Fibroblast of lung (primary cell): ENCODE data around the gene WDR37. TPM values are rescaled to one million over a fixed set of nuclear protein-coding genes. Genes with fewer than 3 reads are reported as not detected.

Source experiments
- DNase-seq, 2 donors: peaks; one replicate each; pipeline versions ENCODE4 v3.0.0 to v3.0.0-alpha.2; 2010; ENCODE audit warnings: low read depth in 2 of 2
- H2AFZ ChIP-seq: 2 replicates; pipeline ENCODE4 v1.5.1; 2012; ENCODE audit warnings: low read length, control low read depth, inconsistent platforms
- H3K27ac ChIP-seq: 2 replicates; pipeline ENCODE4 v1.5.1; 2011; ENCODE audit warnings: low read length, control low read depth; ENCODE audit not compliant: insufficient read depth
- H3K27me3 ChIP-seq: 2 replicates; pipeline ENCODE4 v1.5.1; 2011; ENCODE audit warnings: mild to moderate bottlenecking, low read length; ENCODE audit not compliant: control insufficient read depth, insufficient read depth
- H3K36me3 ChIP-seq: 2 replicates; pipeline ENCODE4 v1.5.1; 2011; ENCODE audit warnings: low read length; ENCODE audit not compliant: control insufficient read depth, insufficient read depth
- H3K4me1 ChIP-seq: 2 replicates; pipeline ENCODE4 v1.5.1; 2011; ENCODE audit warnings: low read length; ENCODE audit not compliant: control insufficient read depth, insufficient read depth; ENCODE audit errors: extremely low read depth
- H3K4me2 ChIP-seq: 2 replicates; pipeline ENCODE4 v1.5.1; 2011; ENCODE audit warnings: low read length, control low read depth; ENCODE audit not compliant: insufficient read depth; ENCODE audit errors: extremely low read depth
- H3K4me3 ChIP-seq, 4 experiments: fragments of 200-600 bp in 1 of 4; sonication (generic) in 1 of 4; replicated peaks in 1 of 4; 2 replicates each; pipeline ENCODE4 v1.5.1; 2011 to 2016; ENCODE audit warnings: low read length in 4 of 4, low read depth in 3 of 4, mild to moderate bottlenecking in 3 of 4, control low read depth in 2 of 4, inconsistent platforms in 1 of 4, mixed read lengths in 1 of 4; ENCODE audit not compliant: insufficient read depth in 1 of 4; ENCODE audit errors: control extremely low read depth in 1 of 4
- H3K79me2 ChIP-seq: 2 replicates; pipeline ENCODE4 v1.5.1; 2012; ENCODE audit warnings: mild to moderate bottlenecking, low read length, inconsistent platforms; ENCODE audit not compliant: control insufficient read depth, insufficient read depth
- H3K9ac ChIP-seq: 2 replicates; pipeline ENCODE4 v1.5.1; 2011; ENCODE audit warnings: mild to moderate bottlenecking, low read length, control low read depth; ENCODE audit not compliant: insufficient read depth
- H3K9me3 ChIP-seq: 2 replicates; pipeline ENCODE4 v1.5.1; 2012; ENCODE audit warnings: low read depth, low read length; ENCODE audit not compliant: control insufficient read depth, insufficient read depth
- H4K20me1 ChIP-seq: 2 replicates; pipeline ENCODE4 v1.5.1; 2011; ENCODE audit warnings: low read length; ENCODE audit not compliant: control insufficient read depth, insufficient read depth; ENCODE audit errors: extremely low read depth
- EZH2 ChIP-seq: IDR thresholded peaks from 2 replicates; pipeline ENCODE4 v1.5.1; 2012; ENCODE audit warnings: low read length, control low read depth, mild to moderate bottlenecking; ENCODE audit errors: missing control alignments
- polyA plus RNA-seq, 2 donors: library from polyadenylated mRNA; depleted of rRNA in 1 of 2; stranded (reverse) in 1 of 2; unstranded in 1 of 2; fragments of >200 nt; gene quantifications; 2 replicates each; pipeline ENCODE4 v1.2.1, GENCODE V29; 2011 to 2012; ENCODE audit warnings: missing spikeins in 1 of 2
- total RNA-seq: library from RNA; depleted of rRNA; stranded (reverse); fragments of >200 nt; gene quantifications from 2 replicates; pipeline ENCODE4 v1.2.1, GENCODE V29; 2014
- TF ChIP-seq, protein P1 (sequence below), 2 donors: IDR thresholded peaks in 1 of 2; conservative IDR thresholded peaks in 1 of 2; 1 replicate in 1 of 2; 2 replicates in 1 of 2; pipeline ENCODE4 v1.5.1; 2011 to 2012; ENCODE audit warnings: low read length in 2 of 2, control low read depth in 1 of 2, inconsistent platforms in 1 of 2, low read depth in 1 of 2, mild to moderate bottlenecking in 1 of 2

The WDR37 gene
- total and polyA plus RNA-seq, 2 donors (not counting 1 experiment from before 2014, with no cell fraction given): 13.0 to 15.8 TPM

DNA sequence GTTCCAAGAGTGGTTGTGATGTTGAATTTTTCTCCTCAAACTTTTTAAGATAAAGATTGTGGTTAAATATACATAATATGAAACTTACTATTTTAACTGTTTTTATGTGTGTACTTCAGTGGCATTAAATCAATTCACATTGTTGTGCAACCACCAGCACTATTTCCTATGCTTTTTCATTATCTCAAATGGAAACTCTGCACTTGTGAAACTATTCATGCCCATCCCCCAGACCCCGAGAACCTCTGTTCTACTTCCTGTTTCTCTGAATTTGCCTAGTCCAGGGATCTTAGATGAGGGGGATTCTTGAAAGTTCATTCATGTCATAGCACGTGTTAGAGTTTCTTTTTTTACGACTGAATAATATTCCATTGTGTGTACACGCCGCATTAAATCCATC lies 67.0 kb downstream of the WDR37 start:
- DNase-seq: peak in 1 of 2 donors; percentile 8
- no peak overlapping the region for H2AFZ ChIP-seq
- no peaks in the 10 kb centered on the region for H3K27me3 ChIP-seq
- no peaks in the 10 kb centered on the region for H4K20me1 ChIP-seq
- peaks cover 13% of the 10 kb centered on the region for H3K36me3 ChIP-seq
- TF ChIP-seq EZH2: no peak
- TF ChIP-seq, protein P1, sequence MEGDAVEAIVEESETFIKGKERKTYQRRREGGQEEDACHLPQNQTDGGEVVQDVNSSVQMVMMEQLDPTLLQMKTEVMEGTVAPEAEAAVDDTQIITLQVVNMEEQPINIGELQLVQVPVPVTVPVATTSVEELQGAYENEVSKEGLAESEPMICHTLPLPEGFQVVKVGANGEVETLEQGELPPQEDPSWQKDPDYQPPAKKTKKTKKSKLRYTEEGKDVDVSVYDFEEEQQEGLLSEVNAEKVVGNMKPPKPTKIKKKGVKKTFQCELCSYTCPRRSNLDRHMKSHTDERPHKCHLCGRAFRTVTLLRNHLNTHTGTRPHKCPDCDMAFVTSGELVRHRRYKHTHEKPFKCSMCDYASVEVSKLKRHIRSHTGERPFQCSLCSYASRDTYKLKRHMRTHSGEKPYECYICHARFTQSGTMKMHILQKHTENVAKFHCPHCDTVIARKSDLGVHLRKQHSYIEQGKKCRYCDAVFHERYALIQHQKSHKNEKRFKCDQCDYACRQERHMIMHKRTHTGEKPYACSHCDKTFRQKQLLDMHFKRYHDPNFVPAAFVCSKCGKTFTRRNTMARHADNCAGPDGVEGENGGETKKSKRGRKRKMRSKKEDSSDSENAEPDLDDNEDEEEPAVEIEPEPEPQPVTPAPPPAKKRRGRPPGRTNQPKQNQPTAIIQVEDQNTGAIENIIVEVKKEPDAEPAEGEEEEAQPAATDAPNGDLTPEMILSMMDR (conservative IDR thresholded peaks at IDR 0.05 in 1 of 2, IDR thresholded peaks at IDR 0.05 in 1 of 2; ENCODE audit: low read depth in 1 of 2, low read length in 2 of 2): no peak
- H3K9ac ChIP-seq: no peak overlapping the region
- H3K4me1 ChIP-seq: no peaks in the 10 kb centered on the region
- no peak overlapping the region for H3K4me3 ChIP-seq
- H3K27ac ChIP-seq: no peak overlapping the region
- H3K79me2 ChIP-seq: no peaks in the 10 kb centered on the region
- H3K4me2 ChIP-seq: no peak overlapping the region
- no peaks in the 10 kb centered on the region for H3K9me3 ChIP-seq

DNA sequence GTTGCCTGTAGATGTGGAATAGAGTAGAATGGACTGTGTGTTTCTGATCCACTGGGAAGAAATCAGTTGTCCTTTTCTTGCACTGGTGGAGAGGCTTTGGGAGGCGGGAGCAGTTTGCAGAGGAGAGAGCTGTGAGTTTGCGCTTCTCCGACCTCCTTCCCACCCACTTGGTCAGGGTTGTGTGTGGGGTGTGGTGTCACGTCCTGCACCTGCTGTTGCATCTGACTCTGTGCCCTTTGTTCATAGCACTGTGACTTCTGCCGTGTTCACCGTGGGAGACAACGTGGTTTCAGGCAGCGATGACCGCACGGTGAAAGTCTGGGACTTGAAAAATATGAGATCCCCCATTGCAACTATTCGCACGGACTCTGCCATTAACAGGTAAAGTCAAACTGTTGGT lies 67.8 kb downstream of the WDR37 start:
- H3K9ac ChIP-seq: no peak overlapping the region
- no peak overlapping the region for H2AFZ ChIP-seq
- H3K4me3 ChIP-seq: no peak overlapping the region
- TF ChIP-seq EZH2: no peak
- TF ChIP-seq, protein P1 (conservative IDR thresholded peaks at IDR 0.05 in 1 of 2, IDR thresholded peaks at IDR 0.05 in 1 of 2; ENCODE audit: low read depth in 1 of 2, low read length in 2 of 2): no peak
- H3K9me3 ChIP-seq: no peaks in the 10 kb centered on the region
- DNase-seq: no peak
- H4K20me1 ChIP-seq: no peaks in the 10 kb centered on the region
- H3K79me2 ChIP-seq: no peaks in the 10 kb centered on the region
- H3K27ac ChIP-seq: no peak overlapping the region
- no peak overlapping the region for H3K4me2 ChIP-seq
- no peaks in the 10 kb centered on the region for H3K27me3 ChIP-seq
- H3K4me1 ChIP-seq: no peaks in the 10 kb centered on the region
- H3K36me3 ChIP-seq: peaks cover 18% of the 10 kb centered on the region

DNA sequence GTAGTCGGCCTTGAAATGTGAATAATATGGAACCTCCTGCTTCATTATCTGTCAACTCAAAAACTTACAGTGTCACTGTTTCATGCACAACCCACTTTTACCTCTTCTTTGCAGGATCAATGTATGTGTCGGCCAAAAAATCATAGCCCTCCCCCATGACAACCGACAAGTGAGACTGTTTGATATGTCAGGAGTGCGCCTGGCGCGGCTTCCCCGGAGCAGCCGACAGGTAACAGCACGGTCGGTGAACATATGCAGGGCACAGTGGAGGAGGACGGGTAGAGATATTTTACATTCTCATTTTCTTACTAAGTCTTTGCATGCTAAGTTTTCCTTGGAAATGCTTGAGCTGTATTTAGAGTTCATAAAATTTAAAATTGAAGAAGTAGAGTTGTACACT lies 68.6 kb downstream of the WDR37 start:
- no peak for DNase-seq
- Histone ChIP-seq H3K79me2 (no peaks in the 10 kb centered on the region), H3K27me3 (no peaks in the 10 kb centered on the region), H3K9ac (no peak overlapping the region), H3K36me3 (peaks cover 21% of the 10 kb centered on the region), H3K4me1 (no peaks in the 10 kb centered on the region), H3K4me2 (no peak overlapping the region), H3K4me3 (no peak overlapping the region), H4K20me1 (no peaks in the 10 kb centered on the region), H2AFZ (no peak overlapping the region), H3K27ac (no peak overlapping the region), H3K9me3 (no peaks in the 10 kb centered on the region)
- TF ChIP-seq EZH2: no peak
- TF ChIP-seq, protein P1 (conservative IDR thresholded peaks at IDR 0.05 in 1 of 2, IDR thresholded peaks at IDR 0.05 in 1 of 2; ENCODE audit: low read depth in 1 of 2, low read length in 2 of 2): no peak
